ENCODE data around the gene SNPH.

DNA sequence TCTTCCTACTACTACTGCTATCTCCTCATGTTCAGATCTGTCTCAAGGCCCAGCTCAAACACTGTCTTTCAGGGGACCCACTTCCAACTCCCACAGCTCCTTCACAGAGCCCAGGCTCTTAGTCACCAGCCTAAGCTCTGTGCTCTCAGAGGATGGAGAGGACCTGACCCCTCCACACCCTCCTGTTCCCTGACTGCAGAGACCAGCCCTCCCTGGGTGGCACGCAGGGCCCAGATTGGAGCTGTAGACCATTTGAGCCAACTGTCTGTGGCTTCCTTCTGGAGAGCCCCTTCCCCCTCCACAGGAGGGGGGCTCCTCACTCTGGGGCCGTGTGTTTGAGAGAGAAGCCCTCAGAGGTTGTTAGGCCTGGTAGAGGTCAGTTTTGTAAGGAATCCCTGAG lies 9.8 kb downstream of the SNPH start:
- TF ChIP-seq, protein P1, sequence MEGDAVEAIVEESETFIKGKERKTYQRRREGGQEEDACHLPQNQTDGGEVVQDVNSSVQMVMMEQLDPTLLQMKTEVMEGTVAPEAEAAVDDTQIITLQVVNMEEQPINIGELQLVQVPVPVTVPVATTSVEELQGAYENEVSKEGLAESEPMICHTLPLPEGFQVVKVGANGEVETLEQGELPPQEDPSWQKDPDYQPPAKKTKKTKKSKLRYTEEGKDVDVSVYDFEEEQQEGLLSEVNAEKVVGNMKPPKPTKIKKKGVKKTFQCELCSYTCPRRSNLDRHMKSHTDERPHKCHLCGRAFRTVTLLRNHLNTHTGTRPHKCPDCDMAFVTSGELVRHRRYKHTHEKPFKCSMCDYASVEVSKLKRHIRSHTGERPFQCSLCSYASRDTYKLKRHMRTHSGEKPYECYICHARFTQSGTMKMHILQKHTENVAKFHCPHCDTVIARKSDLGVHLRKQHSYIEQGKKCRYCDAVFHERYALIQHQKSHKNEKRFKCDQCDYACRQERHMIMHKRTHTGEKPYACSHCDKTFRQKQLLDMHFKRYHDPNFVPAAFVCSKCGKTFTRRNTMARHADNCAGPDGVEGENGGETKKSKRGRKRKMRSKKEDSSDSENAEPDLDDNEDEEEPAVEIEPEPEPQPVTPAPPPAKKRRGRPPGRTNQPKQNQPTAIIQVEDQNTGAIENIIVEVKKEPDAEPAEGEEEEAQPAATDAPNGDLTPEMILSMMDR (conservative IDR thresholded peaks at IDR 0.05 in 1 of 2, IDR thresholded peaks at IDR 0.05 in 1 of 2; ENCODE audit: extremely low read depth in 1 of 2, insufficient read depth in 1 of 2, low read depth in 1 of 2, low read length in 2 of 2): no peak
- TF ChIP-seq EZH2 (IDR thresholded peaks at IDR 0.05; ENCODE audit: borderline replicate concordance, low read length): no peak

Data from mammary epithelial cell (primary cell).